Sigmoid colon (tissue), 7 donors: ENCODE measurements around the gene MARF1. TPM values are rescaled to one million over a fixed set of nuclear protein-coding genes. Genes with fewer than 3 reads are reported as not detected.

Experiments
- DNase-seq: peaks from one replicate; pipeline ENCODE4 v3.0.0-alpha.2; 2019
- H3K27ac ChIP-seq, 4 donors: fragments of 200-600 bp; sonication (generic); one replicate each; pipeline ENCODE4 v1.5.1; 2016 to 2019; ENCODE audit warnings: mild to moderate bottlenecking in 1 of 4
- H3K27me3 ChIP-seq, 3 donors: fragments of 200-600 bp; sonication (generic); one replicate each; pipeline ENCODE4 v1.5.1; 2019; ENCODE audit warnings: mild to moderate bottlenecking in 1 of 3
- H3K36me3 ChIP-seq, 4 donors: fragments of 200-600 bp; sonication (generic); one replicate each; pipeline ENCODE4 v1.5.1; 2016 to 2019
- H3K4me1 ChIP-seq, 4 donors: fragments of 200-600 bp; sonication (generic); one replicate each; pipeline ENCODE4 v1.5.1; 2017 to 2019
- H3K4me3 ChIP-seq, 4 donors: fragments of 200-600 bp; sonication (generic); one replicate each; pipeline ENCODE4 v1.5.1; 2017 to 2019; ENCODE audit warnings: mild to moderate bottlenecking in 2 of 4, moderate library complexity in 1 of 4
- H3K9me3 ChIP-seq, 4 donors: fragments of 200-600 bp in 3 of 4; sonication (generic) in 3 of 4; one replicate each; pipeline versions ENCODE4 v1.5.1 to v1.6.1; 2013 to 2019
- CTCF ChIP-seq, 4 experiments: fragments of 450-650 bp in 3 of 4; fragments of 200-600 bp in 1 of 4; IDR thresholded peaks; one replicate each; pipeline ENCODE4 v1.5.1; 2016 to 2019; ENCODE audit warnings: antibody characterized with exemption in 4 of 4, mild to moderate bottlenecking in 3 of 4, moderate library complexity in 2 of 4
- EP300 ChIP-seq, 4 donors: sonication (generic); formaldehyde crosslinking; IDR thresholded peaks; one replicate each; pipeline ENCODE4 v1.6.1; 2017; ENCODE audit warnings: antibody characterized with exemption in 4 of 4
- POLR2A ChIP-seq, 2 donors: fragments of 450-650 bp; IDR thresholded peaks; one replicate each; pipeline ENCODE4 v1.6.1; 2016; ENCODE audit warnings: antibody characterized with exemption in 2 of 2, mild to moderate bottlenecking in 2 of 2, moderate library complexity in 2 of 2
- POLR2AphosphoS5 ChIP-seq, 4 donors: sonication (generic); formaldehyde crosslinking; IDR thresholded peaks; one replicate each; pipeline ENCODE4 v1.6.1; 2017; ENCODE audit warnings: antibody characterized with exemption in 4 of 4
- WGBS, 2 donors: extraction: QIAGEN DNeasy Blood & Tissue Kit; methylation state at CpG; one replicate each; pipeline ENCODE4 v1.1.7; 2013; 5-methylcytosine and 5-hydroxymethylcytosine counted together
- intact Hi-C: fragments of 100-400 bp; cut with DNase I; formaldehyde crosslinking; loops from one replicate; pipeline ENCODE4 v1.15.1; 2023
- polyA plus RNA-seq, 3 donors: library from polyadenylated mRNA; stranded (reverse); fragments of 200-250 nt; gene quantifications; one replicate each; pipeline ENCODE4 v1.2.3, GENCODE V29; 2013
- total RNA-seq, 4 donors: library from RNA; depleted of rRNA; stranded (reverse); fragments of >200 nt; gene quantifications; one replicate each; pipeline ENCODE4 v1.1.0, GENCODE V29; 2016
- donor health status: healthy with polysubstance abuse.
- donor health status: Bipolar disorder and iron deficiency.
- donor health status: healthy.

MARF1 gene
- total and polyA plus RNA-seq, 7 donors, result 13.8 to 76.7 (median 43.8) TPM

- intact Hi-C loops, result loop anchor here (10.0 kb wide), 1 partner anchor 62 kb away; no protein-coding TSS in a partner anchor
- H3K36me3 ChIP-seq, result peaks cover 8 to 45% (median 18%) of the 10 kb centered on the region in 4 donors
- H3K4me3 ChIP-seq, result no peak overlapping the region
- no peaks in the 10 kb centered on the region for H3K27me3 ChIP-seq
- H3K4me1 ChIP-seq, result peaks cover 0 to 6% (median 4%) of the 10 kb centered on the region in 4 donors
- TF ChIP-seq CTCF (IDR thresholded peaks at IDR 0.05), result no peak
- TF ChIP-seq EP300 (IDR thresholded peaks at IDR 0.05), result no peak
- TF ChIP-seq POLR2AphosphoS5 (IDR thresholded peaks at IDR 0.05), result no peak
- no peak for TF ChIP-seq POLR2A (IDR thresholded peaks at IDR 0.05)
- WGBS, 2 donors, result 96 to 97% methylated on average over 17 of the region's 17 CpGs
- no peak overlapping the region for H3K27ac ChIP-seq
- peaks cover 0 to 8% (median 0%) of the 10 kb centered on the region in 4 donors for H3K9me3 ChIP-seq
- DNase-seq, result no peak
These were observed 55.7 kb downstream of the MARF1 start for GRCh38 chr16:15587152-15587825.

- Histone ChIP-seq H3K27me3 (no peaks in the 10 kb centered on the region), H3K4me3 (no peak overlapping the region), H3K9me3 (peaks cover 0 to 8% (median 0%) of the 10 kb centered on the region in 4 donors), H3K36me3 (peaks cover 9 to 50% (median 20%) of the 10 kb centered on the region in 4 donors), H3K4me1 (peaks cover 0 to 6% (median 4%) of the 10 kb centered on the region in 4 donors), H3K27ac (no peak overlapping the region)
- WGBS, 2 donors, result 98% methylated on average over 12 of the region's 12 CpGs
- peak; percentile 57 for DNase-seq
- TF ChIP-seq EP300 (IDR thresholded peaks at IDR 0.05), result no peak
- TF ChIP-seq POLR2A (IDR thresholded peaks at IDR 0.05), result no peak
- intact Hi-C loops, result loop anchor here (10.0 kb wide), 1 partner anchor 62 kb away; no protein-coding TSS in a partner anchor
These were observed 56.2 kb downstream of the MARF1 start for GRCh38 chr16:15586716-15587115.

GRCh38 chr16:15585956-15586355 is 57.0 kb downstream of the MARF1 start:
- intact Hi-C loops, result loop anchor here (10.0 kb wide), 1 partner anchor 61 kb away; no protein-coding TSS in a partner anchor
- H3K9me3 ChIP-seq, result peaks cover 0 to 8% (median 0%) of the 10 kb centered on the region in 4 donors
- H3K27ac ChIP-seq, result no peak overlapping the region
- H3K27me3 ChIP-seq, result no peaks in the 10 kb centered on the region
- TF ChIP-seq EP300 (IDR thresholded peaks at IDR 0.05) (no peak), POLR2AphosphoS5 (IDR thresholded peaks at IDR 0.05) (no peak), CTCF (IDR thresholded peaks at IDR 0.05) (no peak), POLR2A (IDR thresholded peaks at IDR 0.05) (no peak)
- peaks cover 9 to 57% (median 23%) of the 10 kb centered on the region in 4 donors for H3K36me3 ChIP-seq
- H3K4me3 ChIP-seq, result no peak overlapping the region
- no peak for DNase-seq
- WGBS, 2 donors, result 93 to 99% methylated on average over 1 of the region's 1 CpG
- peaks cover 0 to 6% (median 3%) of the 10 kb centered on the region in 4 donors for H3K4me1 ChIP-seq

GRCh38 chr16:15583526-15583925 is 59.4 kb downstream of the MARF1 start:
- Histone ChIP-seq H3K27me3 (no peaks in the 10 kb centered on the region), H3K4me1 (no peaks in the 10 kb centered on the region), H3K36me3 (peaks cover 9 to 57% (median 23%) of the 10 kb centered on the region in 4 donors), H3K9me3 (peaks cover 0 to 8% (median 0%) of the 10 kb centered on the region in 4 donors), H3K27ac (no peak overlapping the region), H3K4me3 (no peak overlapping the region)
- TF ChIP-seq CTCF (IDR thresholded peaks at IDR 0.05), result no peak
- TF ChIP-seq POLR2AphosphoS5 (IDR thresholded peaks at IDR 0.05), result no peak
- TF ChIP-seq POLR2A (IDR thresholded peaks at IDR 0.05), result no peak
- TF ChIP-seq EP300 (IDR thresholded peaks at IDR 0.05), result no peak
- 94 to 95% methylated on average over 4 of the region's 4 CpGs for WGBS, 2 donors
- no peak for DNase-seq
- intact Hi-C loops, result loop anchor here (10.0 kb wide), 1 partner anchor 59 kb away; no protein-coding TSS in a partner anchor

- Histone ChIP-seq H3K27ac (no peak overlapping the region), H3K36me3 (peaks cover 9 to 46% (median 14%) of the 10 kb centered on the region in 4 donors), H3K4me1 (no peaks in the 10 kb centered on the region), H3K27me3 (no peaks in the 10 kb centered on the region), H3K9me3 (peaks cover 0 to 8% (median 0%) of the 10 kb centered on the region in 4 donors), H3K4me3 (no peak overlapping the region)
- no peak for TF ChIP-seq POLR2A (IDR thresholded peaks at IDR 0.05)
- TF ChIP-seq CTCF (IDR thresholded peaks at IDR 0.05), result no peak
- intact Hi-C loops, result loop anchor here (10.0 kb wide), 1 partner anchor 56 kb away; no protein-coding TSS in a partner anchor
- WGBS, 2 donors, result 91 to 94% methylated on average over 10 of the region's 10 CpGs
- no peak for DNase-seq
These were observed 61.7 kb downstream of the MARF1 start for GRCh38 chr16:15581127-15581815.
